HCT116 (cell line): Measurements from ENCODE around the gene OR10A6. TPM values are rescaled to one million over a fixed set of nuclear protein-coding genes. Genes with fewer than 3 reads are reported as not detected.
A peak's percentile ranks its signal among the peaks of the same experiment; 100 is the strongest.

Source experiments
- ATAC-seq: fragments of 200-7000 bp; cut with Tn5 transposase; 2 replicates; pipeline ENCODE4 v1.9.1; 2020; ENCODE audit warnings: mild to moderate bottlenecking, moderate library complexity
- Bru-seq: library from RNA; stranded (reverse); fragments of 400-500 nt; gene quantifications from one replicate; lab custom pipeline; 2021; lab: Mats Ljungman, UMichigan
- BruChase-seq, 2 experiments: library from RNA; stranded (reverse); fragments of 400-500 nt; gene quantifications; one replicate each; lab custom pipeline; 2021; lab: Mats Ljungman, UMichigan
- BruUV-seq: library from RNA; stranded (reverse); fragments of 400-500 nt; replicated peaks from 2 replicates; lab custom pipeline; 2021; lab: Mats Ljungman, UMichigan
- CTCF ChIA-PET: fragments of 300-600 bp; sonication (Branson Sonifier 250); formaldehyde crosslinking; loops from one replicate; lab custom pipeline; 2021; ENCODE audit warnings: antibody characterized with exemption; lab: Charles Lee
- POLR2A ChIA-PET: fragments of 300-600, 350-600 bp; sonication (Branson Sonifier 250); formaldehyde crosslinking; loops from one replicate; lab custom pipeline; 2021; ENCODE audit warnings: antibody characterized with exemption; lab: Charles Lee
- RAD21 ChIA-PET, 2 experiments: fragments of 300-600 bp; sonication (Branson Sonifier 250); formaldehyde crosslinking; loops; one replicate each; lab custom pipeline; 2023; ENCODE audit warnings: low total read pairs in 2 of 2; ENCODE audit not compliant: uncharacterized antibody in 2 of 2, unreplicated experiment in 2 of 2, low non-redundant PET in 1 of 2; lab: Charles Lee
- DNase-seq: peaks from one replicate; pipeline ENCODE4 v3.0.0-alpha.2; 2010; ENCODE audit warnings: low read depth, low spot score
- H2AFZ ChIP-seq: fragments of 200-600 bp; shearing (Covaris generic), sonication (generic); 2 replicates; pipeline ENCODE4 v1.6.1; 2017; ENCODE audit warnings: low read depth, mixed run types, mixed read lengths, antibody characterized with exemption, low read length; ENCODE audit not compliant: poor library complexity, severe bottlenecking
- H3K27ac ChIP-seq: 2 replicates; pipeline ENCODE4 v1.5.1; 2012; ENCODE audit warnings: low read depth, low read length
- H3K27me3 ChIP-seq: fragments of 200-600 bp; sonication (generic); 2 replicates; pipeline ENCODE4 v1.6.1; 2016; ENCODE audit warnings: mixed run types, low read length, mixed read lengths; ENCODE audit not compliant: insufficient read depth
- H3K36me3 ChIP-seq, 2 experiments: fragments of 200-500 bp in 1 of 2; fragments of 200-600 bp in 1 of 2; sonication (Bioruptor generic) in 1 of 2; sonication (generic) in 1 of 2; 2 replicates each; pipeline versions ENCODE4 v1.5.1 to v1.6.1; 2014 to 2016; ENCODE audit warnings: low read length in 2 of 2, inconsistent platforms in 1 of 2, mixed read lengths in 1 of 2, mixed run types in 1 of 2; ENCODE audit not compliant: insufficient read depth in 2 of 2, control insufficient read depth in 1 of 2
- H3K4me1 ChIP-seq, 2 experiments: fragments of 200-600 bp in 1 of 2; sonication (generic) in 1 of 2; 2 replicates each; pipeline versions ENCODE4 v1.5.1 to v1.6.1; 2012 to 2017; ENCODE audit warnings: low read length in 2 of 2, inconsistent platforms in 1 of 2, mild to moderate bottlenecking in 1 of 2, mixed read lengths in 1 of 2, mixed run types in 1 of 2, moderate library complexity in 1 of 2; ENCODE audit not compliant: insufficient read depth in 2 of 2, control insufficient read depth in 1 of 2
- H3K4me2 ChIP-seq: fragments of 200-600 bp; sonication (generic); 2 replicates; pipeline ENCODE4 v1.6.1; 2017; ENCODE audit warnings: mixed run types, low read length, mixed read lengths
- H3K4me3 ChIP-seq, 2 experiments: fragments of 200-600 bp in 1 of 2; sonication (generic) in 1 of 2; replicated peaks in 1 of 2; 2 replicates each; pipeline ENCODE4 v1.5.1; 2011 to 2016; ENCODE audit warnings: low read length in 2 of 2, control low read depth in 1 of 2, low read depth in 1 of 2, mild to moderate bottlenecking in 1 of 2, mixed read lengths in 1 of 2, mixed run types in 1 of 2
- H3K79me2 ChIP-seq: fragments of 200-600 bp; sonication (generic); 2 replicates; pipeline ENCODE4 v1.6.1; 2017; ENCODE audit warnings: mild to moderate bottlenecking, mixed run types, low read length, moderate library complexity, mixed read lengths; ENCODE audit not compliant: insufficient read depth
- H3K9ac ChIP-seq: fragments of 200-600 bp; sonication (generic); 2 replicates; pipeline ENCODE4 v1.6.1; 2016; ENCODE audit warnings: low read length, mixed read lengths
- H3K9me2 ChIP-seq: fragments of 200-600 bp; sonication (generic), shearing (Covaris generic); 2 replicates; pipeline ENCODE4 v1.6.1; 2017; ENCODE audit warnings: mixed run types, mild to moderate bottlenecking, moderate library complexity; ENCODE audit not compliant: insufficient read depth
- H3K9me3 ChIP-seq, 2 experiments: fragments of 200-500 bp in 1 of 2; fragments of 200-600 bp in 1 of 2; sonication (Bioruptor generic) in 1 of 2; sonication (generic) in 1 of 2; 2 replicates each; pipeline ENCODE4 v1.6.1; 2014 to 2017; ENCODE audit warnings: low read length in 2 of 2, mixed read lengths in 2 of 2, inconsistent platforms in 1 of 2, low read depth in 1 of 2, mild to moderate bottlenecking in 1 of 2, mixed run types in 1 of 2, moderate library complexity in 1 of 2; ENCODE audit not compliant: control insufficient read depth in 1 of 2, insufficient read depth in 1 of 2
- H4K20me1 ChIP-seq: fragments of 200-600 bp; sonication (generic), shearing (Covaris generic); 2 replicates; pipeline ENCODE4 v1.6.1; 2017; ENCODE audit warnings: mixed run types, mild to moderate bottlenecking, moderate library complexity; ENCODE audit not compliant: insufficient read depth
- CEBPB ChIP-seq: IDR thresholded peaks from 2 replicates; pipeline ENCODE4 v1.6.1; 2012; ENCODE audit warnings: low read depth
- EZH2 ChIP-seq: fragments of 200-600 bp; sonication (generic); IDR thresholded peaks from 2 replicates; pipeline ENCODE4 v1.6.1; 2017; ENCODE audit warnings: antibody characterized with exemption, mixed run types
- EZH2phosphoT487 ChIP-seq: fragments of 200-600 bp; IDR thresholded peaks from 2 replicates; pipeline ENCODE4 v1.6.1; 2018; ENCODE audit warnings: antibody characterized with exemption, borderline replicate concordance
- JUND ChIP-seq: IDR thresholded peaks from 2 replicates; pipeline ENCODE4 v1.6.1; 2012
- TCF7L2 ChIP-seq: IDR thresholded peaks from 2 replicates; pipeline ENCODE4 v1.7.0; 2011; ENCODE audit warnings: borderline replicate concordance, inconsistent platforms; ENCODE audit not compliant: insufficient read depth, insufficient read length; ENCODE audit errors: extremely low read depth
- intact Hi-C: fragments of 100-400 bp; cut with micrococcal nuclease; formaldehyde crosslinking; loops from 2 replicates; pipeline ENCODE4 v1.10.0; 2022
- long read RNA-seq: library from polyadenylated mRNA; unstranded; transcript quantifications from one replicate; pipeline ENCODE4 v2.0.0, GENCODE V29; 2021; ENCODE audit not compliant: unreplicated experiment
- polyA plus RNA-seq: library from polyadenylated mRNA; unstranded; fragments of >200 nt; gene quantifications from 2 replicates; pipeline ENCODE4 v1.2.1, GENCODE V29; 2012; ENCODE audit warnings: missing spikeins
- total RNA-seq: library from RNA; stranded (reverse); gene quantifications from one replicate; pipeline ENCODE4 v1.2.1, GENCODE V29; 2021; ENCODE audit not compliant: unreplicated experiment
- TF ChIP-seq, protein P1 (sequence below), 3 experiments: fragments of 200-600 bp in 1 of 3; sonication (generic) in 1 of 3; IDR thresholded peaks in 2 of 3; conservative IDR thresholded peaks in 1 of 3; 2 replicates each; pipeline ENCODE4 v1.5.1; 2012 to 2017; ENCODE audit warnings: low read depth in 2 of 3, low read length in 2 of 3, antibody characterized with exemption in 1 of 3, borderline replicate concordance in 1 of 3, control low read depth in 1 of 3, mild to moderate bottlenecking in 1 of 3, mixed read lengths in 1 of 3, mixed run types in 1 of 3, moderate library complexity in 1 of 3; ENCODE audit not compliant: insufficient read depth in 1 of 3
- TF ChIP-seq, protein P2 (sequence below): IDR thresholded peaks from 2 replicates; pipeline ENCODE4 v1.6.1; 2012

The OR10A6 gene
- total RNA-seq = not detected
- polyA plus RNA-seq = not detected in 2 replicates
- not detected for Bru-seq, nascent RNA
- BruChase-seq, experiment 1, labeled RNA remaining after a 6-hour chase = percentile 10 among the genes with signal in this experiment
- not detected for BruChase-seq, experiment 2, labeled RNA remaining after a 2-hour chase
- long read RNA-seq = 0 reads

DNA sequence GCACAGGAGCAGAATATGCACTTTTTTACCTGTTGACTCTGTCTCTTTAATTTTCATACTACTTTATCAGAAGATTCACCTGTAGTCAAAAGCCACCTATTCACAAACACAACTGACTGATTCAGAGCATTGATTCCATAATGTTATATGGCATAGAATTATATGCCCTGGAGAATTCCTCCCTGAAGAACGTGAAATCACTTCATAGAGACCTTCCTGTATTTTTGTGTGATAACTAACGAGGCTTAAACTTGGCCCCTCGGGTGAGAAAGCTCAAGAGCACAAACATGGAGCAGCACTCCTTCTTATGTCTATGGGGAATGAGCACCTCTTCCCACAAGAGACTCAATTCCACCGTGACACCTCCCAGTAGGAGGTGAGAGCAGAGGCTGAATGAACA lies at the start of gene OR10A6:
OR10A6 (minus strand) TSS at position 101 of the 400 bp plus-strand sequence. CDS start 2,606 bp downstream, outside the sequence.
- Histone ChIP-seq H2AFZ (no peak within 1 kb of the TSS), H3K9me2 (no peaks in the 10 kb centered on the region), H3K4me2 (no peak within 1 kb of the TSS), H3K4me3 (no peak within 1 kb of the TSS), H3K36me3 (no peaks in the 10 kb centered on the region), H4K20me1 (no peaks in the 10 kb centered on the region), H3K27me3 (peaks cover 2% of the 10 kb centered on the region; the same call in 1 of the 2 replicates), H3K9me3 (no peaks in the 10 kb centered on the region), H3K9ac (no peak within 1 kb of the TSS), H3K27ac (no peak within 1 kb of the TSS), H3K79me2 (no peaks in the 10 kb centered on the region), H3K4me1 (no peaks in the 10 kb centered on the region)
- ChIA-PET POLR2A (no interaction called here), RAD21 (no interaction called here), CTCF (no interaction called here)
- TF ChIP-seq JUND (no peak), TCF7L2 (no peak), EZH2 (no peak)
- TF ChIP-seq, protein P1, sequence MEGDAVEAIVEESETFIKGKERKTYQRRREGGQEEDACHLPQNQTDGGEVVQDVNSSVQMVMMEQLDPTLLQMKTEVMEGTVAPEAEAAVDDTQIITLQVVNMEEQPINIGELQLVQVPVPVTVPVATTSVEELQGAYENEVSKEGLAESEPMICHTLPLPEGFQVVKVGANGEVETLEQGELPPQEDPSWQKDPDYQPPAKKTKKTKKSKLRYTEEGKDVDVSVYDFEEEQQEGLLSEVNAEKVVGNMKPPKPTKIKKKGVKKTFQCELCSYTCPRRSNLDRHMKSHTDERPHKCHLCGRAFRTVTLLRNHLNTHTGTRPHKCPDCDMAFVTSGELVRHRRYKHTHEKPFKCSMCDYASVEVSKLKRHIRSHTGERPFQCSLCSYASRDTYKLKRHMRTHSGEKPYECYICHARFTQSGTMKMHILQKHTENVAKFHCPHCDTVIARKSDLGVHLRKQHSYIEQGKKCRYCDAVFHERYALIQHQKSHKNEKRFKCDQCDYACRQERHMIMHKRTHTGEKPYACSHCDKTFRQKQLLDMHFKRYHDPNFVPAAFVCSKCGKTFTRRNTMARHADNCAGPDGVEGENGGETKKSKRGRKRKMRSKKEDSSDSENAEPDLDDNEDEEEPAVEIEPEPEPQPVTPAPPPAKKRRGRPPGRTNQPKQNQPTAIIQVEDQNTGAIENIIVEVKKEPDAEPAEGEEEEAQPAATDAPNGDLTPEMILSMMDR (IDR thresholded peaks at IDR 0.05 in 2 of 3, conservative IDR thresholded peaks at IDR 0.05 in 1 of 3; ENCODE audit: borderline replicate concordance in 1 of 3, insufficient read depth in 1 of 3, low read depth in 2 of 3, low read length in 2 of 3) = no peak
- DNase-seq (no peak), ATAC-seq (no peak)
- no TSS peak for BruUV-seq
- intact Hi-C loops = no loop called here

GRCh38 chr11:7977232-7977917 lies 46.3 kb upstream of the OR10A6 start:
- 0 out of 2 replicates have a peak, but pooled peaks cover 8% of the 10 kb centered on the region for H3K27me3 ChIP-seq
- ChIA-PET CTCF (interaction anchor here (2.9 kb wide), 1 partner anchor 9 kb away, joined by 14 read pairs; the partner anchor contains the start of gene EIF3F), POLR2A (no interaction called here), RAD21 (no interaction called here)
- no peaks in the 10 kb centered on the region for H3K79me2 ChIP-seq
- no peak overlapping the region for H3K4me3 ChIP-seq
- ATAC-seq = no peak
- H3K4me2 ChIP-seq = no peak overlapping the region
- H2AFZ ChIP-seq = no peak overlapping the region
- H3K27ac ChIP-seq = no peak overlapping the region
- H3K9ac ChIP-seq = no peak overlapping the region
- DNase-seq = no peak
- no peaks in the 10 kb centered on the region for H3K9me3 ChIP-seq
- H4K20me1 ChIP-seq = no peaks in the 10 kb centered on the region
- TF ChIP-seq, protein P2, sequence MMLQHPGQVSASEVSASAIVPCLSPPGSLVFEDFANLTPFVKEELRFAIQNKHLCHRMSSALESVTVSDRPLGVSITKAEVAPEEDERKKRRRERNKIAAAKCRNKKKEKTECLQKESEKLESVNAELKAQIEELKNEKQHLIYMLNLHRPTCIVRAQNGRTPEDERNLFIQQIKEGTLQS = peak; percentile 52; the same call in 1 of the 2 replicates
- TF ChIP-seq EZH2phosphoT487 = no peak
- peak; percentile 72 for TF ChIP-seq CEBPB
- no peaks in the 10 kb centered on the region for H3K4me1 ChIP-seq
- no peaks in the 10 kb centered on the region for H3K9me2 ChIP-seq
- intact Hi-C loops = no loop called here
- H3K36me3 ChIP-seq = no peaks in the 10 kb centered on the region
- no TSS peak for BruUV-seq
